Measurements from ENCODE around the gene FAHD2A.

Gene FAHD2A

GRCh38 chr2:95390272-95390880 is 12.1 kb upstream of the FAHD2A start:
- DNase-seq (ENCODE audit: low spot score): no peak
- in situ Hi-C loops (cut with MboI; ENCODE audit: low sequenced_read_pairs, unreplicated experiment): no loop called here
- TF ChIP-seq CTCF (IDR thresholded peaks at IDR 0.05; ENCODE audit: borderline replicate concordance, control extremely low read depth, extremely low read depth, insufficient read depth, missing control alignments): no peak

DNA sequence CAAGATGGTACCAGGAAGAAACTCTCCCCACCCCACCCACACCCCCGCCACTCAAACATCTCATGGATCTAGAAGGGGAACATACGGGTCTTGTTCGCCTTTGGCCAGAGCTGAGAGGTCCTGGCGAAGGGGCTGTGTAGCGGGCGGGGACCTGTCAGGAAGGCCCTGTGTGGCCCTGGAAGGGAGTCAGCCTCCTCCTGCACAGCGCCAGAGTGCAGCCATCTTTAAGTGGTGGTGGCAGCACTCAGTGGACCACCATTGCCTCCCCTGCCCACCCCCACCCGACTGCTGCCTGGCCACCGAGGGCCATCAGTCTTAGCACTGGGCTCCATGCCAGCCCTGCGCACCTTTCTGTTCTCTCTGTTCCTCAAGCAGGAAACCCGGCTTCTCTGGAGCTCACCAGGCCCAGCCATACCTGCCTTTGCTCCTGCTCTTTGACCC is 11.6 kb upstream of the FAHD2A start:
- TF ChIP-seq CTCF (IDR thresholded peaks at IDR 0.05; ENCODE audit: borderline replicate concordance, control extremely low read depth, extremely low read depth, insufficient read depth, missing control alignments): no peak
- in situ Hi-C loops (cut with MboI; ENCODE audit: low sequenced_read_pairs, unreplicated experiment): no loop called here
- DNase-seq (ENCODE audit: low spot score): no peak

GRCh38 chr2:95391641-95392310 is 10.7 kb upstream of the FAHD2A start:
- in situ Hi-C loops (cut with MboI; ENCODE audit: low sequenced_read_pairs, unreplicated experiment): no loop called here
- TF ChIP-seq CTCF (IDR thresholded peaks at IDR 0.05; ENCODE audit: borderline replicate concordance, control extremely low read depth, extremely low read depth, insufficient read depth, missing control alignments): no peak
- DNase-seq (ENCODE audit: low spot score): no peak

GRCh38 chr2:95392320-95392719 is 10.2 kb upstream of the FAHD2A start:
- DNase-seq (ENCODE audit: low spot score): no peak
- TF ChIP-seq CTCF (IDR thresholded peaks at IDR 0.05; ENCODE audit: borderline replicate concordance, control extremely low read depth, extremely low read depth, insufficient read depth, missing control alignments): no peak
- in situ Hi-C loops (cut with MboI; ENCODE audit: low sequenced_read_pairs, unreplicated experiment): no loop called here

- in situ Hi-C loops (cut with MboI; ENCODE audit: low sequenced_read_pairs, unreplicated experiment): no loop called here
- TF ChIP-seq CTCF (IDR thresholded peaks at IDR 0.05; ENCODE audit: borderline replicate concordance, control extremely low read depth, extremely low read depth, insufficient read depth, missing control alignments): no peak
- no peak for DNase-seq (ENCODE audit: low spot score)
Observed at GRCh38 chr2:95392730-95393455, 9.6 kb upstream of the FAHD2A start.

DNA sequence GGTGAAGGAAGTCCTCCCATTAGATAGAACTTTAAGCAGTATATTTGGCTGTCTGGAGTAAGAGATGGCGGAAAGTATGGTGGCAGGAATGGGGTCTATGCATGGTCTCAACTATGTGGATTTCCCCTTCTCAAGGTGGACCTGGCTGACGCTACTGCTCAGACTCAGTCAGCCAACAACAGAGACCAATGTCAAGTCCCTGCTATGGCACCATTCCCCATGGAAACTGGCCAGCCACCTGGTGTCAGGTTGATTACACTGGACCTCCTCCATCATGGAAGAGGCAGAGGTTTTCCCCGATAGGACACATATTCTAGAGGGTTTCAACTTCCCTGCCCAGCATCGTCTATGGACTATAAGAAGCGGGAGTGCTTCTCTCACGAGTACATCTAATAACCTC is 8.6 kb upstream of the FAHD2A start:
- in situ Hi-C loops (cut with MboI; ENCODE audit: low sequenced_read_pairs, unreplicated experiment): no loop called here
- DNase-seq (ENCODE audit: low spot score): no peak
- TF ChIP-seq CTCF (IDR thresholded peaks at IDR 0.05; ENCODE audit: borderline replicate concordance, control extremely low read depth, extremely low read depth, insufficient read depth, missing control alignments): no peak
